K562 (cell line): ENCODE data around the gene HBP1. TPM values are rescaled to one million over a fixed set of nuclear protein-coding genes. Genes with fewer than 3 reads are reported as not detected.

Experiments used
- BRD9 ChIP-seq: fragments of 450-650 bp; IDR thresholded peaks from 2 replicates; pipeline ENCODE4 v1.6.1; 2018; ENCODE audit warnings: low read depth; ENCODE audit not compliant: partially characterized antibody
- CTBP1 ChIP-seq: fragments of 450-650 bp; IDR thresholded peaks from 2 replicates; pipeline ENCODE4 v1.6.1; 2016; ENCODE audit warnings: borderline replicate concordance
- E2F8 ChIP-seq: fragments of 450-650 bp; IDR thresholded peaks from 2 replicates; pipeline ENCODE4 v1.7.1; 2018; ENCODE audit warnings: mild to moderate bottlenecking, low read depth; ENCODE audit not compliant: partially characterized antibody
- ETV6 ChIP-seq, 3 experiments: fragments of 150-350 bp in 1 of 3; sonication (generic) in 1 of 3; formaldehyde crosslinking in 1 of 3; IDR thresholded peaks; 2 replicates each; pipeline versions ENCODE4 v1.6.1 to v1.8.0; 2014 to 2022; ENCODE audit warnings: borderline replicate concordance in 2 of 3, low read depth in 2 of 3, antibody characterized with exemption in 1 of 3, low read length in 1 of 3, mild to moderate bottlenecking in 1 of 3, missing genetic modification reagents in 1 of 3
- EWSR1 ChIP-seq: fragments of 450-650 bp; IDR thresholded peaks from 2 replicates; pipeline ENCODE4 v1.6.1; 2018; ENCODE audit warnings: borderline replicate concordance, mild to moderate bottlenecking, low read depth, moderate library complexity; ENCODE audit not compliant: partially characterized antibody
- KDM5B ChIP-seq: fragments of 200-600 bp; sonication (generic); IDR thresholded peaks from 2 replicates; pipeline ENCODE4 v1.6.1; 2012; ENCODE audit warnings: low read depth, mild to moderate bottlenecking, moderate library complexity, low read length, control low read depth, inconsistent platforms; ENCODE audit not compliant: insufficient replicate concordance
- MECOM ChIP-seq: fragments of 250-450 bp; sonication (Bioruptor Pico); IDR thresholded peaks from 2 replicates; pipeline ENCODE4 v1.8.0; 2022; ENCODE audit warnings: inconsistent platforms
- MED1 ChIP-seq: sonication (generic); formaldehyde crosslinking; IDR thresholded peaks from 2 replicates; pipeline ENCODE4 v1.8.1; 2023; ENCODE audit warnings: missing genetic modification reagents, borderline replicate concordance
- PBX2 ChIP-seq, 2 experiments: IDR thresholded peaks in 1 of 2; conservative IDR thresholded peaks in 1 of 2; 2 replicates each; pipeline ENCODE4 v1.6.1; 2016; ENCODE audit warnings: low read depth in 2 of 2, mild to moderate bottlenecking in 1 of 2, missing compliant biosample characterization in 1 of 2, missing genetic modification characterization in 1 of 2, moderate library complexity in 1 of 2
- PKNOX1 ChIP-seq: fragments of 450-650 bp; IDR thresholded peaks from 2 replicates; pipeline ENCODE4 v1.6.1; 2016
- POLR2H ChIP-seq: IDR thresholded peaks from 2 replicates; pipeline ENCODE4 v1.6.1; 2016; ENCODE audit warnings: missing genetic modification characterization, low read depth, mild to moderate bottlenecking, control low read depth, missing compliant biosample characterization, moderate library complexity
- RB1 ChIP-seq: fragments of 450-650 bp; IDR thresholded peaks from 2 replicates; pipeline ENCODE4 v1.6.1; 2017; ENCODE audit warnings: low read depth, mild to moderate bottlenecking
- TCF7L2 ChIP-seq: fragments of 150-350 bp; IDR thresholded peaks from 2 replicates; pipeline ENCODE4 v1.6.1; 2016; ENCODE audit warnings: low read depth, mild to moderate bottlenecking, low read length, moderate library complexity
- ZBTB26 ChIP-seq: fragments of 450-650 bp; formaldehyde crosslinking; IDR thresholded peaks from 2 replicates; pipeline ENCODE4 v1.4.0; 2022; ENCODE audit warnings: missing genetic modification characterization
- ZBTB9 ChIP-seq: fragments of 450-650 bp; formaldehyde crosslinking; IDR thresholded peaks from 2 replicates; pipeline ENCODE4 v1.4.0; 2020; ENCODE audit warnings: mild to moderate bottlenecking, moderate library complexity
- ZFP30 ChIP-seq: fragments of 250-450 bp; sonication (Bioruptor Pico); IDR thresholded peaks from 2 replicates; pipeline ENCODE4 v1.8.0; 2022; ENCODE audit warnings: moderate library complexity, mild to moderate bottlenecking, inconsistent platforms, borderline replicate concordance
- polyA plus RNA-seq, 8 experiments: library from polyadenylated mRNA; depleted of rRNA in 4 of 8; stranded (reverse) in 5 of 8; unstranded in 3 of 8; fragments of >200 nt; fragmentation: Nextera tagmentation in 2 of 8; fragmentation: Illumina TruSeq in 1 of 8; extraction: Ambion mirVana in 2 of 8; extraction: Trizol in 1 of 8; gene quantifications; 2 replicates each; pipeline versions ENCODE4 v1.2.1 to v1.2.3, GENCODE V29; 2011 to 2014; ENCODE audit warnings: inconsistent platforms in 1 of 8, missing spikeins in 1 of 8
- total RNA-seq, 7 experiments: library from RNA; depleted of rRNA in 6 of 7; stranded (reverse); fragments of >200 nt in 6 of 7; fragmentation: Illumina TruSeq in 2 of 7; extraction: Trizol in 2 of 7; gene quantifications; 2 replicates each; pipeline versions ENCODE4 v1.2.1 to v1.2.3, GENCODE V29; 2011 to 2021; ENCODE audit warnings: low replicate concordance in 1 of 7

HBP1 gene
- total and polyA plus RNA-seq, 9 of the 15 experiments (the other 6 are each of a cell fraction or from before 2014, with no cell fraction given), result 18.7 to 59.9 (median 27.0) TPM

GRCh38 chr7:107167483-107168232, 1.1 kb upstream of the HBP1 start (continued):
- TF ChIP-seq PKNOX1 (no peak), KDM5B (peak; percentile 48), MED1 (CRISPR knock-in tag) (no peak), MECOM (no peak), ZBTB26 (no peak), POLR2H (peak; percentile 93), E2F8 (peak; percentile 50), ZBTB9 (CRISPR knock-in tag) (no peak), PBX2 (CRISPR knock-in tag; IDR thresholded peaks at IDR 0.05; ENCODE audit: low read depth) (no peak), PBX2 (tag; conservative IDR thresholded peaks at IDR 0.05; ENCODE audit: low read depth) (0 out of 2 replicates have a peak, but pooled peaks have one; percentile 17), CTBP1 (no peak; the same call in 1 of the 2 replicates), TCF7L2 (no peak), RB1 (peak; percentile 29; the same call in 1 of the 2 replicates), BRD9 (peak; percentile 93), EWSR1 (no peak), ETV6 (IDR thresholded peaks at IDR 0.05; ENCODE audit: borderline replicate concordance in 1 of 2, low read depth in 2 of 2, low read length in 1 of 2) (no peak), ETV6 (CRISPR knock-in tag; IDR thresholded peaks at IDR 0.05; ENCODE audit: borderline replicate concordance) (no peak), ZFP30 (CRISPR knock-in tag) (no peak)
